GM19193 (cell line): Measurements from ENCODE around the gene STKLD1.

Experiments
- POLR2A ChIP-seq: IDR thresholded peaks from 4 replicates; pipeline ENCODE4 v1.6.1; 2011; ENCODE audit not compliant: insufficient read depth, insufficient read length; ENCODE audit errors: extremely low read depth

Gene STKLD1

GRCh38 chr9:133375724-133376654, at the start of gene STKLD1, which contains the start of gene SURF4:
Gene STKLD1, plus strand, starts transcription at chr9:133376366. Its CDS starts 108 bp downstream, at chr9:133376474.
Gene SURF4, minus strand, starts transcription at chr9:133376060. Its CDS starts 91 bp downstream, at chr9:133375969.
- peak; percentile 88 for TF ChIP-seq POLR2A

GRCh38 chr9:133327834-133328484, 48.2 kb upstream of the STKLD1 start:
- no peak for TF ChIP-seq POLR2A

GRCh38 chr9:133331221-133331620, 44.9 kb upstream of the STKLD1 start:
- no peak for TF ChIP-seq POLR2A

- no peak for TF ChIP-seq POLR2A
Observed at GRCh38 chr9:133331641-133332380, 44.4 kb upstream of the STKLD1 start.

GRCh38 chr9:133332381-133332730, 43.8 kb upstream of the STKLD1 start:
- no peak for TF ChIP-seq POLR2A

- TF ChIP-seq POLR2A = no peak
Observed at GRCh38 chr9:133333011-133333410, 43.2 kb upstream of the STKLD1 start.

GRCh38 chr9:133333566-133333965, 42.6 kb upstream of the STKLD1 start:
- no peak for TF ChIP-seq POLR2A

GRCh38 chr9:133334161-133334560, 42.0 kb upstream of the STKLD1 start:
- TF ChIP-seq POLR2A = no peak

- TF ChIP-seq POLR2A = peak; percentile 76
Observed at GRCh38 chr9:133335924-133336811, 40.0 kb upstream of the STKLD1 start, which contains the start of gene SURF6. Gene SURF6, minus strand, starts transcription at chr9:133336188. Its CDS starts 56 bp downstream, at chr9:133336132.

- TF ChIP-seq POLR2A = no peak
Observed at GRCh38 chr9:133339641-133340040, 36.5 kb upstream of the STKLD1 start.

- no peak for TF ChIP-seq POLR2A
Observed at GRCh38 chr9:133340256-133340655, 35.9 kb upstream of the STKLD1 start.

GRCh38 chr9:133340916-133341315, 35.2 kb upstream of the STKLD1 start:
- TF ChIP-seq POLR2A = no peak

- no peak for TF ChIP-seq POLR2A
Observed at GRCh38 chr9:133341369-133342068, 34.6 kb upstream of the STKLD1 start.

- no peak for TF ChIP-seq POLR2A
Observed at GRCh38 chr9:133342069-133342406, 34.1 kb upstream of the STKLD1 start.
